HG02571 (cell line): ENCODE data around the gene EEF1AKMT2.

Experiments
- ATAC-seq: cut with Tn5 transposase; IDR thresholded peaks from one replicate; pipeline ENCODE4 v1.9.1; 2021; ENCODE audit warnings: mild to moderate bottlenecking, moderate library complexity; ENCODE audit not compliant: unreplicated experiment

EEF1AKMT2 gene

DNA sequence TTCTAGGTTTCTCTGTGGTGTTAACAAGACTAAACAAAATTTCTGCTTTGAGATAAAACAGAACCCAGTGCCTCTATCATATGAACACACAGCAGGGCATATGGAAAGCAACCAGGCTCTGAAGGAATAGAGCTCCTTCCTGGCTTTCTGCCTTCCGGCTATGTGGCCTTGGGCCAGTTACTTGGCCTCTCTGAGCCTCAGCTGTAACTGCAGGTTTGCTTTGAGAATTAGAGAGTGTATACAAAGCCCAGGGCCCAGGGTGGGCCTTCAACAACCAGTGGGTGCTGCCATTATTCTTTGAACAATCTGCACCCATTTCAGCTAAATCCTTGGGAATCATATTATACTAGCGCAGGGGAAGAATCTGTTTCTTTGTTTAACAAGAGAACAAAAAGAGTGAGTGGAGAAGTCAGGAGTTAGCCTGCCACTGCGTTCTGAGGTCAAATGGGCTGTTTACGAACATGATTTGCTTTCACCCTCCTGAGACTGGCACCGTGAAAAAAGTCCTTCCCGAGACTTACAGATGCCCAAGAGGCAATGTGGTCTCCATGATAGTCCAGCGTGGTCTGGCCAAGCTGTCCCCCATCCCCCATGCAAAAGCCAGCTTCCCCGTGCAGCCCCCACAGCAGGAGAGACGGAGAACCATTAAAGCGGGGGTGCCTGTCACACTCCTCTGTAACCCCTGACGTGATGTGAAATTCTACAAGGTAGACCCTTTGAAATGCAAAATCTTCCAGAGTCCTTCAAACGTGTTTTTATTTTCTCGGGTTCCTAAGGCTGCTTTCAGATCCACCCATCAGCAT, 52.4 kb downstream of the EEF1AKMT2 start:
- ATAC-seq = no peak

DNA sequence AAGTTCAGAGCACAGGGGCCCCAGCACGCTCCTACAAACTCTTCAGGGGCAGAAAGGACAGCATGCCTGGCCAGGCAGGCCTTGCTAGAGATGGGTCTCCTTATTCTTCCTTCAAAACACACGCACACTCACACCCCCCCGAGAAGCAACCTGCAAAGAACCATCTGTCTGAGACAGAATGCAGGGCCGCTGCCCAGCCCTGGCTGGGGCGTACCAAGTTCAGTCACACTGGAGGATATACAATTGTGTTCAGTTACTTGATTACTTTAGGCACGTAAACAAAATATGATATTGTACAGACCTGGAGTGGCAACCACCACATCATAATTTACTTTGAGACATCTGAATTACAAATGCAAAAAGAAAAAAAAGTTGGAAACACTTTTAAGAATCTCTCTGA, 53.2 kb downstream of the EEF1AKMT2 start:
- ATAC-seq = no peak

DNA sequence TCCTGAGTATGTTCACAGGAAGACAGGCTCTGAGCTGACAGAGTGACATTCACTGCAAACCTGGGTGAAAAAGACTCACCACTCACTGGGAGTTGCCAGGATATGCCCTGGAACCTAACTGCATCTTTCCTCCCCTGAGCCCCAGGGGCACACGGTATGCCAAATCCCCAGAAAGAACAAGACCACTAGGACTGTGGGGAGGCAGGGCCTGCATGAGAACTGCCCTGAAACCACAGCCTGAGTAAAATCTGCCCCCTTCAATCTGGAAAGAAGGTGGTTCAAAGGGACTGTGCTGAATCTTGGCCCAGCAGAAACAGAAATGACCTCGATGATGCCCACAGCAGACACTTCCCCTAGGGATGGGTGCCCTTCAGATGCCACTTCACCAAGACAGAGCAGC, 54.0 kb downstream of the EEF1AKMT2 start:
- ATAC-seq = no peak

DNA sequence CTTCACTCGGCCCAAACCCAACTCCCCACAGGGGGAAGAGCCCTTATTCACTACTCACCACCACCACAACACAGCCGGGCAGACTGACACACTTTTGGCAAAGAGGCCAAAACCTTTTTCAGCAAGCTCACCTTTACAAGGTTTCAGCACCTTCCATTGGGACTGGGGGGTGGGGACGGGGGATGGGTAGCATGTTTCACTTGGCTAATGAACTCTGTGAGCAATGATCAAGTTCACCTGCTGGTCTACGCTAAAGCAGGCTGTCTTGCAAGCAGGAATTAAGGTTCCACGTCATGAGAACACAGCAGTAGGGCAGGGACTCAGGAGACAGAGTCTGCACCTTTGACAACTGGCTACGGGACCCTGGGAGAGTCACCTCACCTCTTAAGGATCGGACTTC, 54.5 kb downstream of the EEF1AKMT2 start:
- no peak for ATAC-seq

DNA sequence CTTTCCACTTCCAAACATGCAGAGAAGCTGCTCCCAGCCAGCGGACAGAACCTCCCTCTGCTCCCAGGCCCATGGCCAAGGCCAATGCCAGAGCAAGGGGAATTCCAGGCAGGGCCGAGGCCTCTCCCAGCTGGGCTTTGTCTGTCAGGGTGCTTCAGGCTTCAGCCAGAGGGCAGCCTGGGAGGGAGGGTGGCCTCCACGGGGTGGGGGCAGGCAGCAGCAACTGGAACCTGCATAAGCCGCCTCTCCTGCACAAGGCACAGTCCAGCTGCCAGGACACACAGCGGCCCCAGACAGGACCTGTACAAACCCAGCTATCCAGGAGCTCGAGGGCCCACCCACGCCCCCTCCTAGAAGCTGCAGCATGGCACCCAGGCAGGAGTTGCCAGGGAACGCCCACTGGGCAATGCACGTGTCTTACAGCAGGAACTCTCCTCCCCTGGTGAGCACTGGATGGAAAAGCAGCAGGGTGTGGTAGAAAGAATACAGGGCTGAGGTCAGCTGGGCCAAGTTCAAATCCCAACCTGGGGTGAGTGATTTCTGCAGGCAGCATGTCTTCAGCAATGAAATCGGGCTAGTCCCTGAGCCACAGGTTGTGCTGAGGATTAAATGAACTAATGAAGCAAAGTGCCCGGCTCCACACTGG, 55.1 kb downstream of the EEF1AKMT2 start:
- no peak for ATAC-seq

DNA sequence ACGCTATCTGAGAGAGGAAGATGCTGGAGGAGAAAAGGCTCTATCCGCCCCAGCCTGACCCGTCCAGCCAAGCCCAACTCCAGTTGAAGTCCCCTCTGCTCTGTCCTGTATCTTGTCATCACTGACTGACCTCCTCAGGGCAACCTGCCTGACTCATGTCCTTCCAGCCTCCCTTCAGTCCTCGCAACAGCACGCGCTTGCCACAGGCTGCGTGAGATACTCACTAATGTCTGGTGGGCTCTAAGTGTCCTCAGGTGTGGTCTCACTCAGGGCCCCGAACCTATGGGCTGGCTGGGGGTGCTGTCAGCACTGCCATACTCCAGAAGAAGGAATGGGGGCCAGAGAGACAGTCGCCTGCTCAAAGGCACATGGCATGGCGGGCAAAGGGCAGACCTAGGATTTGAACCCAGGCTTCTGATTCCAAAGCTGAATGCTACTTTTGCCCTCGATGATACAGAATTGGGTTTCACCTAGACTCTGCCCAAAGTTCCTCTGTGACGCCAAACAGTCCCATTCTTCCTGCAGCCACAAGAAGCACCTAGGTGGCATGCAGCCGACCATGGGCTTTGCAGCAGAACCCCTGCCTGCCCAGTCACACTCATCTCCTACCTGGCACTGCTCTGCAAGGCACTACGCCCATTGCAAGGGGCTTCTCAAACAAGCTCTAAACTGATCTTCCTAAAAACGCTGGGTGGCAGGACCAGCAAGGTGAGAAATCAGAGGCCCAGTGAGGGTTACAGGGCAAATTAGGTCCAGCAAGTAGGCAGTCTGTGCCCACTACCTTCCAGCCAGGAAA, 56.0 kb downstream of the EEF1AKMT2 start:
- ATAC-seq = no peak

DNA sequence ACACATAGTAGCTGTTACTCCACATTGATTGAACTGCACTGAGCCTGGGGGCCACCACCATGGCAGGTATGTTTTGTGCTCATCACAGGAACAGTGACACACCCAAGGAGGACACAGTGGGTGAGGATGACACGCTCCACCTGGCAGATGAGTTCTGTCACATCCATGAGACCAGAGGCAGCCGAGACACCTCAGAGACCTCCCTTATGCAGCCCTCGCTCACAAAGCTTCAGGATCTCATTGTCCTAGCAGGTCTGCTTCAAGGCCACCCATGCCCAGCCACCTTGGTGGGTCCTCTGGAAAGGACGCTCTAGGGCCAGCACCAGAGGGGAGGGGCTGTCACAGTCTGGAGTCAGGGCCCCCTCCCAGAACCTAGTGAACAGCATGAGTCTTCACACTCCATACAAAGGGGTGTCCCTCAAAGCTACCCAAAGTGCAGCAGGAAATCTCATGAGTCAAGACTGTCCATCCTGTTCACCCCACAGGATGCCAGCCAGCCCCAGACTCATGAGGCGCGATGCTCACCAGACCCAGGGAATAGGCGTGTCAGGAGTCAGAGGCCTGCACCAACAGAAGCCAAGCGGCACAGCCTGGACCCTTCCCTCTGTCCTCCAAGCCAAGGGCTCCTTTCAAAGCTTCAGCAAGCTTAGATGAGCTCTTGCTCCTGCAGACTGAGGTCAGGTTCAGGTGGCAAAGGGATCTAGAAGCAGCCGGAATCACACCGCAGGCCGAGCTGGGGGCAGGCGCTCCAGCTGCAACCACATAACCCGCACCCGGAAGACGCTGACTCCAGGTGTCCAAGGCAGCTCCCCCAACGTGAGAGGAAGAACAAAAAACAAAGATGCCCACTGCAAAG, 57.1 kb downstream of the EEF1AKMT2 start:
- ATAC-seq = no peak

DNA sequence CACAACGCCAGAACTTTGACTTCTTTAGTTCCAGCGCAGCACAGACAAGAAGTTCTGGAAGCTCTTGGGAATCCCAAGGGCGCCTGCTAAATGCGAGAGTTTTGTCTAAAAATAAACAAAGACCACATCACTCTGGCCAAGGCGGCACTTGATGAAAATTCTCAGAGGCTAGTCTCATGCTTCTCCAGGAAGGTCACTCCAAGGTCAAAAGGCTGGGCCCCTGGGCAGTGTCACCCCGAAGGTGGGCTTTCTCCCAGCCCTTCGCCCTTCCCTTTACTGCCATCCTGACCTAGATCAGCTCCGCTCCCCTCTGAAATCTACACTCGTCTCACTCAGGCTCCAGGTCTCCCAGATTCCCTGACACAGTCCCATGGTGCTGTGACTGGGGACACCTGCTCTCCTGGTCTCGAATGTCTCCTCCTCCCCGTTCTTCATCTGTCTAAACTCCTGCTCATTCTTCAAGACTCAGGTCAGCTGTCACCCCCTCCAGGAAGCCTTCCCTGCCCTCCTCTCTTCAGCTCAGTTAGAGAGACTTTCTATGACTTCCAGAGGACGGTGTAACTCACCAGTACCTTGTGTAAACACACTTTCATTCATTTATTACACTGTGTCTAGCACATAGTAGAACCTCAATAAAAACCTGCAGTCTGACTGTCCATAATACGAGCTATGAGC, 58.0 kb downstream of the EEF1AKMT2 start:
- ATAC-seq = no peak

DNA sequence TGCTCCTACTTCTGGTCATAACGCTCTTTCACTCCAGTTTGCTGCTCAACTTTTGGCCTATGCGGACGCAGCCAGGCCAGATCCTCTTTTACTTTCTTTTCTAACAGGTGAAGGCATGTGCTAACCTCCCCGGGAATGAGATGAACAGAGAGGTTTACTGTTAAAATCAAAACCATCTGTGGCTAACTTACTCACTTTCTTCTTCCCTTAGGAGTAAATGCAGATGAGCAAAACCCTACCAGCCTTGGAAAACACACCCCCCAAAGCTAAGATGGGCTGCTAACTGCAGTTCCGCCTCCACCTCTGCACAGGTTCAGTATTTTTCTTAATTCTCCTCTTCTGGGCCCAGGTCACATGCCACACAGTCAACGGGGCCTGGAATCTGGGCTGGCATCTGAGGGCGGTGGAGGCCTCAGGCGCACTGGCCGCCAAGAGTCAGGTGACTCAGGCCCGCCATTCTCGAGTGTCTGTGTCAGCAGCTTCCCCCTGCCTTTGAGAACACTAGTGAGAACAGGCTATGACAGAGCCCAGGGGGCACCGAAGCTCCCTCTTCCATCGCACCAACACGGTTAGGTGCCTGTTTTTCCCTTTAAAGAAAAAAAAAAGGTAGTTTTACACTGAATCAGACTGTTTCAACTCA, 58.6 kb downstream of the EEF1AKMT2 start:
- peak; percentile 69 for ATAC-seq

DNA sequence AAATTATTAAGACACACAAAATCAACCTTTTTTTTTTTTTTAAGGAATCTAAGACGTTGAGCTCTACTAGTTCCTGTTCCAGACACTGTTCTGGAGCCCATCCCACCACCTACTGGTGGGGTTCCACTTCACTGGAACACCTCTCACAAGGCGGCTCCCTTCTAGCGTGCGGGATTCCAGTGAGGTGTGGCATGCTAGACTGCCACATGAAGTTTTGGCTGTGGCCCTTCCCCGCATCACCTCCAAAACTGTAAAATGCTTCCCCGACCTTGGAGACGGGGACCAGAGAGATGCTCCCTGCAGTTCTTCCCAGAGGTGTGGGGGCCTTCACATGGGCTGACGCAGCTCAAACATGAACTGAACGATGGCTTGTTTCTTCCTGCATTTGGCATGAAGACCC, 60.1 kb downstream of the EEF1AKMT2 start:
- no peak for ATAC-seq

DNA sequence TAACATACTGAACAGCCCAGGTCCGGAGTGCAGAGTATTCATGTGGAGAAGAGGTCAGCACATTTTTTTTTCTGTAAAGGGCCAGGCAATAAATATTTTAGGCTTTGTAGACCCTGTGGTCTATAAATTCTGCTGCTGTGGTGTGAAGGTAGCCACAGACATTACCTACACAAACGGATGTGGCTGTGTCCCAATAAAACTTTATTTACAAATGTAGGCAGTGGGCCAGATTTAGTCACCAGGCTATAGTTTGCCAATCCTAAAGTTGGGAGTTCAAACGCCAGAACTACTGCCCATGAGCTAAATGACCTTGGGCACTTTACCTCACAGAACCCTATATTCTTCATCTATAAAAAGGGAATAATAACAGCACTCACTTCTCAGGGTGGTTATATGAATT, 60.9 kb downstream of the EEF1AKMT2 start:
- ATAC-seq = no peak

DNA sequence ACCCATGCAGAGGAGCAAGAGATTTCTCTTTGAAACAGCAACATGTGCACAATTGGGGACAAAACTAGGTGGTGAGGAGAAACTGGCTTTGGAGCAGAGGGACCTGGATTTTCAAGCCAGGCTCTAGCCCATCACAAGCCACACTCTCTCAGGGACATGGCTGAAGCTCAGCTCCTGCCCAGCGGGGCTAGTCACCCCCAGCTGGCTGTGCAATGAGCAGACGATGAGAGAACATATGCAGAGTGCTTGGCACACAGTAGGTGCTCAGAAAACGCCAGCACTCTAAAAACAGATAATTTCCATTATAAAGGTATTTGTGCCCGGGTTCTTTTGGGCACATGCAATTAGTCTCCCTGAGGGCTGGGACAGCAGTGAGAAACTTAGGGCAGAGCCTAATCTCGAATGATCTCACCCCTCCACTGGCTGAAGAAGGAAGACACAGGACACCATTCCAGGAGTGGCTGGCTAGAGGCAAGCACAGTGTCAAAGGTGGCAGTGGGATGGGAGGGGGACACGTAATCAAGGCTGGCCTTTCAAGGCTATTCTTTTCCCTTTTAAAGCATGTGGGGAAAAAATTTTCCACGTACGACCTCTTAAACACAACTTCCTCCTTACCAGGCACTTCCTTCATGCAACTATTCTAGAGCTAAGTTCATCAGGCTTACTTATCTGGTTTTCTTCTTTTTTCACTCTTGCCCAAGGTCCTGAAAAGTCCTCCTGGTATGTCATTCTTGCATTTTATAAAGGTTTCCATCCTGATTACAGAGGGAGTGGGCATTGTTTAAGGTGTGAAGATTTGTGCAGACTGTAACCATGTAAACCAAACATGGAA, 62.6 kb downstream of the EEF1AKMT2 start:
- no peak for ATAC-seq

DNA sequence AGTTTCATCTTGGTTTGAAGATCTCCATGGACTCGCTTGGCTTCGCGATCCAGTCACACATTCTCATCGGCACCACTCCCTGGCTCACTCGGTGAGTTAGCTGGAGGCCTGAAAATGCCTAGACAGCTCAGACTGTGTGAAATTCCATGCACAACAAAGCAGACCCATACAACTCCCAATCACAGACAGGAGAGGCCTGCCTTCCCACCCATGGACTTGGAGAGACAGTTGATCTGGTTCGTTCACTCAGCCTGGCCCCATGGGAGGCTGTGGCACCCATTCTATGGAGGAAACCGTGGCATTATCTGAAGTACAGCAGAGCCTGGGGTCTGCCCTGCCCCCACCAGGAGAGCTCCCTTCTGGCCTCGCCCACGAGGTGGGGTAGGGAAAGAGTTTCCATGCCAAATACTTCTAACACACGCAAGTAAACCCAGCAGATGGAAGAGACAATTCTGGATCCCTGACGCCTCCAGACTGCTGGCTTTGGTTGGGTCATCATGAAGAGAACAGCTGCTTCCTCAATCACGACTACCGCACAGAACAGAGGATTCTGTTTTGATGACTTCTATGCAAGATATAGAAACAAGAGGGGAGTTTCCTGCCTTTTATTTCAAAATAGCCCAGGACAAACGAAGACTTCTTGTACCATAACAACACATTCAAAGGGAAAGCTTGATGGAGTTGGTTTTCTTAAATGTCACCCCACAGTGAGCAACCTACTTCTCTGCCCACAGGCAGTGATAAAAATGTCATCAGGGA, 63.4 kb downstream of the EEF1AKMT2 start:
- no peak for ATAC-seq

DNA sequence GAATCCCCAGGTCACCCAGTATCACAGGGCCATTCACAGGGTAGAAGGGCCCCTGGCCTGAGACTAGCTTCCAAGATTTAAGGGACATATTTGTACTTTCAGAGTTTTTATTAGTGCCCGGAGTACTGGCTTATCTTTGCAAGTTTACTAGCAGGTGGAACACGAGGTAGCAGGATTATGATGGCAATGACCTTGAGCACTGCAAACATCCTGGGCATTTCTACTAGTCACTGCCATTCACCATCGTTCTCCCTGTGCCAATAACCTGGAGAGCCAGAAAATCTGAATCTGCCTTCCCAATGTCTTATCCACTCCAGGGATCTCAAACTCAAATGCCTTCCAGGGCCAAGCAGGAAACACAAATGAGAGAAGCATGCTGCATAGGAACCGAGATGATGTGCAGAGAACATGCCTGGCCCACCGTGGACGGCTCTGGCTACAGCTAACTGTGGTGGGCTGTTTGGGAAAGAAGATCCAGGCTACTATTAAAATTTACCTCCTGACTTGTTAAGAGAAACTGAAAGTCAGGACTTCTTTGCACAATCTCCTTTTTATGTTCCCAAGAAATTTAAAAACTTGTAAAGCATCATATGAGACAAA, 64.2 kb downstream of the EEF1AKMT2 start:
- no peak for ATAC-seq

DNA sequence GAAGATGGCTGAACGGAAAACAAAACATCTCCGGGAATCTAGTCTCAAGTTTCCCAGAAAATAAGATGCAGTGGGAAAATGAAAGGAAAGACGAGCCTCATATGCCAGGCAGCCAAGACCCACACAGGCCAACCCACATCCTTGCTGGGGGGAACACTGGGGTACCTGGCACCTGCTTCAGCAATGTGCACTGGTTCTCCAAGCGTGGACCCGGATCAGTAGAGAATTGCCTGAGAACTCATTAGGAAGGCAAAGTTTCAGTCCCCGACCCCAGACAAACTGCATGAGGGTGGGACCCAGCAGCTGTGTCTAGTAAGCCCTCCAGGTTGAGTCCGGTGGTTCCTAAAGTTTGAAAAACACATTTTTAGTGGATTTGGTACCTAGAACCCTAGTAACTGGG, 65.9 kb downstream of the EEF1AKMT2 start:
- ATAC-seq = no peak

DNA sequence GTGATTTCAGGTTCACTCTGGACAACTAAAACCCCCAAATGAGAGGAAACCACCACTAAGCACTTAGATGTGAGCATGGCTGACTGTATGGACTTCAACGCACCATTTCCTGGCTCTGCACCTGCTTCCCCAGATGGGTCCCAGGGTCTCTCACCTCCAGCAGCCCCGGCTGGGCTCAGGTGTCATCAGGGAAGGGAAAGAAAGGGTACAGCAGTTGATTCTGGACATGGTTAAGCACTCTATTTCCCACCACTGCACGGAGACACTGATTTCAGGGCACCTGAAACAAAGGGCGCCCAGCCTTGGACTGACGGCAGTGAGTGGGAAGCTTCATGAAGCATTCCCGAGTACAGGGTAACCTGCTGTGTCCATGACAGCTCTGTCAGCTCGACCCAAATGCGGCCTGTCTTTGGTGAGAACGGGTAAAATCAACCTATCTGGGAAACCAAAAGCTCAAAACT, 66.5 kb downstream of the EEF1AKMT2 start:
- no peak for ATAC-seq

DNA sequence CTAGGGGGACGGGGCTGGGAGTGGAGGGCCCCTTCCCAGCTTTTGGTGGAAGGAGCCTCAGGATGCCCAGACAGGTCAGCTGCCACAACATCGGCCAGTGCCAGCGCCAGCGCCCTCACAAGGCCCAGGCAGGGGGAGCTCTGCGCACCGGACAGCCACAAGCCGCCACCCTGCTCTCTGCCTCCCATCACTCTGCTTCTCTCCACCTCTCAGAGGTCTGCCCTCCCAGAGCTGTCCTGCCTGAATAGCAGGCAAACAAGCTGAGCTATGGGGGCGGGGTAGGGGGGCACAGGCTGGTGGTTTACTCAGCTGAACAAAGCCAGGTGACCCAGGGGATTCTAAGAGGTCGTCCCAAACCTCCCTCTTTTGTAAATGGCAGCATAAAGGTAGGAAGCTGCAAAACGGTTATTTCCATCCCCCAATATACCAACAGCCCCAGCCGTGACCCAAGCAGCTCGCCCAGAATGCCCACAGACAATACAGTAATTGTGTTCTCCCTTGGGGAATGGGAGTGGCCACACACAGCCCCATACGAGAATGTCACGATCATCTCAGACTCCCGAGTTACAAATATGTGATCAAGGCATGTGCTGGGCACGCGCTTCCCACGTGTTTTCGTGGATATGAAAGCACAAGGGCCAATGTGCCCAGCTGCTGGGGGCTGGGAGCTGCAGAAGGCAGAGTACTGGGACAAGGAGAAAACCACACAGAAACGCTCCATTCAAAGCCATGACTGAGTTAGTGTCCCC, 67.2 kb downstream of the EEF1AKMT2 start:
- ATAC-seq = no peak
